Measurements from ENCODE around the gene ACOXL. TPM values are rescaled to one million over a fixed set of nuclear protein-coding genes. Genes with fewer than 3 reads are reported as not detected.

Gene ACOXL
- total RNA-seq, 1 donor from 2014 or later = not detected

DNA sequence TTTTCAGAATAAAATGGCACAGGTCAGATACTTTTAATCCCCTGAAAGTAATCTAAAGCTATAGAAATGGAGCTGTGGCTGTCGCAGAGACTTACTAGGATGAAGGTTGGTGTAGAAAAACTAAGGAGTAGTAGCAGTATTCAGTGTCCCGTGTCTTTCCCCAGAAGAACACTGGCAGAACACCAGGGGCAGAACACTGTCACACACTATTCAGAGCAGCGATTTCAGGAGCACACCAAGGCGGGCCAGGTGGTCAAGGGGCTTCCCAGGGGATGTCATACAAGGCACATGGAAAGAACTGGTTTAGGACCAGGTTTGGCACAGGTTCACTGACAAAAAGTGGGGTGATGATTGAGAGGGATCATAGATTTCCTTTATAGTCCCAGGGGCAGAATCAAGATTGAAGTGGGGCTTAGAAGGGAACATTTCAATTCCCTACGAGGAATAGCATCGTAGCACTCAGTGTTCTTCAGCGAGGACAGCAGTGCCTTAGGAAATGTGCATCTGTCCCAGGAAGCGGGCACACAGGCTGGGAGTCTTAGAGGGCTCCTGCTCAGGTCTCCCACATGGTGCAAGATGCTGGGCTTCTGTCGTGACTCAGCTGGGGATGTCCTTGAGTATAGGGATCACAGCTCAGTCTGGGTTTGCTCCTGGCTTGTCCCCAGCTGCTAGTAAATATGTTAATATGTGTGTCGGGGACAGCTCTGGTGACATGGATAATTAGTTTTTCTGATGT lies 410.9 kb downstream of the ACOXL start:
- H3K4me3 Mint-ChIP-seq = no peak overlapping the region

DNA sequence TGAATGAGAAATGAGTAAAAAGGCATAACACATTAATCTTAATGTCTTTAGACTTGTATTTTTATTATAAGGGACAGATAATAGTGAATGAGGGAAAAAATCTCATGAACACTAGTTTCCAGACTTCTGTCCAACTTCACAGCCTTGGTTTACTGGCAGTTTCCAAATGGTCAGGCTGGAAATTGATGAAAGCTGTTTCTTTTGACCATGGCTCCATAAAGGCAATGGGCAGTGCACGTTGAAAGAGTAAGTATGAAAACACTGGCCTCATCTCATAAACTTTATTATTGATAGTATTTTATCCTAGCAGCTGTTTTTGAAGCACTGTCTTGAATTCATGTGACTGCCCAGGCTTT lies 411.4 kb downstream of the ACOXL start:
- Mint-ChIP-seq H3K27ac (ENCODE audit: unreplicated experiment) (no peak overlapping the region), H3K4me3 (no peak overlapping the region), H3K9me3 (no peaks in the 10 kb centered on the region), H3K36me3 (ENCODE audit: low read depth) (peaks cover 12% of the 10 kb centered on the region), H3K27me3 (ENCODE audit: low read depth) (no peaks in the 10 kb centered on the region), H3K4me1 (peaks cover 12% of the 10 kb centered on the region)
- TF ChIP-seq, protein P1, sequence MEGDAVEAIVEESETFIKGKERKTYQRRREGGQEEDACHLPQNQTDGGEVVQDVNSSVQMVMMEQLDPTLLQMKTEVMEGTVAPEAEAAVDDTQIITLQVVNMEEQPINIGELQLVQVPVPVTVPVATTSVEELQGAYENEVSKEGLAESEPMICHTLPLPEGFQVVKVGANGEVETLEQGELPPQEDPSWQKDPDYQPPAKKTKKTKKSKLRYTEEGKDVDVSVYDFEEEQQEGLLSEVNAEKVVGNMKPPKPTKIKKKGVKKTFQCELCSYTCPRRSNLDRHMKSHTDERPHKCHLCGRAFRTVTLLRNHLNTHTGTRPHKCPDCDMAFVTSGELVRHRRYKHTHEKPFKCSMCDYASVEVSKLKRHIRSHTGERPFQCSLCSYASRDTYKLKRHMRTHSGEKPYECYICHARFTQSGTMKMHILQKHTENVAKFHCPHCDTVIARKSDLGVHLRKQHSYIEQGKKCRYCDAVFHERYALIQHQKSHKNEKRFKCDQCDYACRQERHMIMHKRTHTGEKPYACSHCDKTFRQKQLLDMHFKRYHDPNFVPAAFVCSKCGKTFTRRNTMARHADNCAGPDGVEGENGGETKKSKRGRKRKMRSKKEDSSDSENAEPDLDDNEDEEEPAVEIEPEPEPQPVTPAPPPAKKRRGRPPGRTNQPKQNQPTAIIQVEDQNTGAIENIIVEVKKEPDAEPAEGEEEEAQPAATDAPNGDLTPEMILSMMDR (conservative IDR thresholded peaks at IDR 0.05) = no peak
- DNase-seq (ENCODE audit: low read depth, low spot score) = no peak

More for the DNA sequence above, 410.9 kb downstream of the ACOXL start:
- H3K27ac Mint-ChIP-seq (ENCODE audit: unreplicated experiment) = no peak overlapping the region
- TF ChIP-seq, protein P1 (conservative IDR thresholded peaks at IDR 0.05) = no peak
- H3K4me1 Mint-ChIP-seq = peaks cover 6% of the 10 kb centered on the region
- no peak for DNase-seq (ENCODE audit: low read depth, low spot score)
- H3K9me3 Mint-ChIP-seq = no peaks in the 10 kb centered on the region
- peaks cover 14% of the 10 kb centered on the region for H3K36me3 Mint-ChIP-seq (ENCODE audit: low read depth)
- H3K27me3 Mint-ChIP-seq (ENCODE audit: low read depth) = no peaks in the 10 kb centered on the region

DNA sequence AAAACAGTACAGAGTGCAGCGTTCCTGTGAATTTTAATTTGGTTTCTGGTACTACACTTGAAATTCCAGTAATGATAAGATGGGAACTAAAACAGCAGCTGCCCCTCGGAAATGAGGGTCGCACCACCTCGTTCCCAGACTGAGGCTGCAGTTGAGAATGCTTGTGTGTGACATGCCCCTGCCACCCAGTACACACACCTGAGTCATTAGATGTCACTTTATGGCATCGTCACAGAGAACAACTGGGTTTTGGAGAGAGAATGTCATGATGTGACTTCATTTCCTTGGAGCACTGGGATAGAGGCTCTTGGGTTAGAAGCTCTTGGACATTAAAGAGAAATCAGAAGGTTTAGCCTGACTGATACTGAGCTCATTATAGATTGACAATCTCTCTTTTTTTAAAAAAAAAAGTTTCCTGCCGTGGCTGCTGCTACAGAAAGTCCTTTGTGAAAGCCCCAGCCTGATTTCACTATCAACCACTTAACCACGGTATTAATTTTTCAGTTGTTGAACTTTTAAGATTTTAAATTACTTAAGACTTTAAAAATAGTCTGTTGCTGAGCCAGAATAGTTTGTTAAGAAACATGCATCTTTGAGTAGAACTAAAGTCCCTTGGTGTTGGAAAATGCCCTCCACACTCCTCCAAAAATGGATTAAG lies 412.9 kb downstream of the ACOXL start:
- peaks cover 7% of the 10 kb centered on the region for H3K36me3 Mint-ChIP-seq (ENCODE audit: low read depth)
- TF ChIP-seq, protein P1 (conservative IDR thresholded peaks at IDR 0.05) = no peak
- H3K4me1 Mint-ChIP-seq = peaks cover 18% of the 10 kb centered on the region
- no peak for DNase-seq (ENCODE audit: low read depth, low spot score)
- no peaks in the 10 kb centered on the region for H3K9me3 Mint-ChIP-seq
- H3K4me3 Mint-ChIP-seq = no peak overlapping the region
- no peak overlapping the region for H3K27ac Mint-ChIP-seq (ENCODE audit: unreplicated experiment)
- H3K27me3 Mint-ChIP-seq (ENCODE audit: low read depth) = no peaks in the 10 kb centered on the region

DNA sequence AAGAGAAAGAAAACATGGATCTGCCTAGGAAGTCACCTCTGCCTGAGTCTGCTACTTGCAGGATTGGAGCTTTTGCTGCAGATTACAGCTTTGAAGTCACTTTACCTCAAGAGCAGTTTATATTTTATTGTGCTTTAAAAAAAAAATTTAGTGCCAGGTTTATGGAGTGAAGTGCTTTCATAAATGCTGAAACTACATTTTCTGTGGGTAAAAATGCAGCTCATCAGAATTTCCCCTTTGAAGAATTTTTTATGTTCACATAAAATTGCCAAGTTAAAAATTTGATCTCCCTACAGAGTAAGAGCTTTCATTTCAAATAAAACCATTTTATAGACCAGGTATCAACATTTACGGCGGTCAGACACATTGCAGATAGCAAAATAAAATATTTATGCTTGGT lies 413.6 kb downstream of the ACOXL start:
- no peaks in the 10 kb centered on the region for H3K27me3 Mint-ChIP-seq (ENCODE audit: low read depth)
- no peak overlapping the region for H3K27ac Mint-ChIP-seq (ENCODE audit: unreplicated experiment)
- no peaks in the 10 kb centered on the region for H3K9me3 Mint-ChIP-seq
- peaks cover 18% of the 10 kb centered on the region for H3K4me1 Mint-ChIP-seq
- TF ChIP-seq, protein P1 (conservative IDR thresholded peaks at IDR 0.05) = no peak
- H3K36me3 Mint-ChIP-seq (ENCODE audit: low read depth) = peaks cover under 1% of the 10 kb centered on the region
- no peak overlapping the region for H3K4me3 Mint-ChIP-seq
- no peak for DNase-seq (ENCODE audit: low read depth, low spot score)

DNA sequence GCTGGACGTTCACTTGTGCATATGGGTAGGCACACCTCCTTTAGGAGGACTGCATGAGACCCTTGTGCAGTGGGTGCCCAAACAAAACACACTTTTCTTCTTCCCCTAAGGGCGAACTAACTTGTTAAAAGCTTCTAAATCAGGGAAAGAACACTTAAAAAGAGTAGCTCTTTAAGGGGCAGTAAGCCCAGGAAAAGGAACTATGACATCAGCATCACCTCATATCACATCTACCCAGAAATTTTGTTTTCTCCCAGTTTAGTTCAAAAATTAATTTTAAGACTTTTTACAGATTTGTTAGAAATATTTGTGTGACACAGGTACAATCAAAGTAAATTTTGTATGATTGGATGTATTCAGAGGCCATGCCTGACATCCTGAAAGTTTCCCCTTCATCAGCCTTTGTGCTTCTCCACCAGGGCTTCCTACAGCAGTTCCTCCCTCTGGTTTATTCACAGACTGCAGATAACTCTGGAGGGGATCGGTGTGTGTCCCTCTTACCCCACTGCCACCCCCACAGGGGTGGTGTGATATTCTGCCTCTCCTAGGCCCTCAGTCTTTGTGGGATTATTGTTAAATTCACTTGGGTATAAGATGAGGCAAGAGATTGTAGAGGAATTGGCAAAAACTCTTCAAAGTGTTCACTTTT lies 416.0 kb downstream of the ACOXL start:
- H3K36me3 Mint-ChIP-seq (ENCODE audit: low read depth) = peaks cover 8% of the 10 kb centered on the region
- H3K27ac Mint-ChIP-seq (ENCODE audit: unreplicated experiment) = no peak overlapping the region
- DNase-seq (ENCODE audit: low read depth, low spot score) = no peak
- no peak overlapping the region for H3K4me3 Mint-ChIP-seq
- H3K27me3 Mint-ChIP-seq (ENCODE audit: low read depth) = no peaks in the 10 kb centered on the region
- H3K9me3 Mint-ChIP-seq = no peaks in the 10 kb centered on the region
- TF ChIP-seq, protein P1 (conservative IDR thresholded peaks at IDR 0.05) = no peak
- H3K4me1 Mint-ChIP-seq = peaks cover 18% of the 10 kb centered on the region

Measured in neural crest cell (in vitro differentiated cells).